Hepatocyte (in vitro differentiated cells): ENCODE results near the gene EEF2K. TPM values are rescaled to one million over a fixed set of nuclear protein-coding genes. Genes with fewer than 3 reads are reported as not detected.

ENCODE experiments used
- DNase-seq: peaks from one replicate; pipeline ENCODE4 v3.0.0-alpha.2; 2016; ENCODE audit warnings: low spot score
- H2AFZ ChIP-seq: fragments of 200-600 bp; sonication (generic); 2 replicates; pipeline ENCODE4 v1.6.0; 2016; ENCODE audit warnings: antibody characterized with exemption, mild to moderate bottlenecking
- H3K27ac ChIP-seq: fragments of 200-600 bp; sonication (generic); 2 replicates; pipeline ENCODE4 v1.5.1; 2016; ENCODE audit warnings: mild to moderate bottlenecking
- H3K27me3 ChIP-seq: fragments of 200-600 bp; sonication (generic); 2 replicates; pipeline ENCODE4 v1.6.1; 2016
- H3K36me3 ChIP-seq: fragments of 200-600 bp; sonication (generic); replicated peaks from 2 replicates; pipeline ENCODE4 v1.5.1; 2016; ENCODE audit warnings: low read depth; ENCODE audit not compliant: insufficient read depth
- H3K4me1 ChIP-seq: fragments of 200-600 bp; sonication (generic); 2 replicates; pipeline ENCODE4 v1.5.1; 2016; ENCODE audit warnings: mild to moderate bottlenecking, moderate library complexity; ENCODE audit not compliant: insufficient read depth
- H3K4me2 ChIP-seq: fragments of 200-600 bp; sonication (generic); 2 replicates; pipeline ENCODE4 v1.6.0; 2016
- H3K4me3 ChIP-seq: fragments of 200-600 bp; sonication (generic); 2 replicates; pipeline ENCODE4 v1.5.1; 2016; ENCODE audit warnings: mild to moderate bottlenecking
- H3K79me2 ChIP-seq: fragments of 200-600 bp; sonication (generic); 2 replicates; pipeline ENCODE4 v1.6.0; 2017; ENCODE audit warnings: mild to moderate bottlenecking
- H3K9me2 ChIP-seq: fragments of 200-600 bp; sonication (generic); replicated peaks from 2 replicates; pipeline ENCODE4 v1.6.0; 2017; ENCODE audit warnings: mild to moderate bottlenecking; ENCODE audit not compliant: insufficient read depth
- H3K9me3 ChIP-seq: fragments of 200-600 bp; sonication (generic); 2 replicates; pipeline ENCODE4 v1.5.1; 2016; ENCODE audit warnings: low read depth, mild to moderate bottlenecking
- H4K20me1 ChIP-seq: fragments of 200-600 bp; sonication (generic); 2 replicates; pipeline ENCODE4 v1.6.0; 2016; ENCODE audit warnings: mild to moderate bottlenecking; ENCODE audit not compliant: insufficient read depth, poor library complexity, severe bottlenecking
- CTCF ChIP-seq: fragments of 200-600 bp; sonication (generic); IDR thresholded peaks from 2 replicates; pipeline ENCODE4 v1.5.1; 2016; ENCODE audit warnings: antibody characterized with exemption, mild to moderate bottlenecking; ENCODE audit not compliant: poor library complexity
- EZH2 ChIP-seq: fragments of 200-600 bp; sonication (generic); IDR thresholded peaks from 2 replicates; pipeline ENCODE4 v1.6.1; 2016; ENCODE audit warnings: antibody characterized with exemption, mild to moderate bottlenecking, borderline replicate concordance
- EZH2phosphoT487 ChIP-seq: fragments of 200-600 bp; sonication (generic); IDR thresholded peaks from one replicate; pipeline ENCODE4 v1.6.1; 2018; ENCODE audit warnings: antibody characterized with exemption, mild to moderate bottlenecking, low read depth, moderate library complexity; ENCODE audit not compliant: unreplicated experiment, severe bottlenecking
- WGBS: methylation state at CpG from one replicate; pipeline ENCODE4 v1.1.6; 2016; ENCODE audit warnings: low lambda C conversion rate; ENCODE audit errors: missing lambda C conversion rate; 5-methylcytosine and 5-hydroxymethylcytosine counted together
- polyA plus RNA-seq: library from polyadenylated mRNA; unstranded; fragments of >200 nt; fragmentation: Nextera tagmentation; extraction: Ambion mirVana; gene quantifications from 2 replicates; pipeline ENCODE4 v1.2.1, GENCODE V29; 2016
- total RNA-seq: library from RNA; depleted of rRNA; stranded (reverse); fragments of >200 nt; gene quantifications from 2 replicates; pipeline ENCODE4 v1.2.3, GENCODE V29; 2014

EEF2K gene
- total and polyA plus RNA-seq, 2 experiments from 2014 or later: 7.9 to 15.1 TPM

GRCh38 chr16:22272870-22273650, 67.0 kb downstream of the EEF2K start:
- H3K4me3 ChIP-seq: no peak overlapping the region
- H3K4me1 ChIP-seq: no peaks in the 10 kb centered on the region
- no peak overlapping the region for H3K4me2 ChIP-seq
- no peaks in the 10 kb centered on the region for H3K36me3 ChIP-seq
- 89% methylated on average over 8 of the region's 8 CpGs for WGBS
- no peaks in the 10 kb centered on the region for H3K79me2 ChIP-seq
- no peaks in the 10 kb centered on the region for H3K9me2 ChIP-seq
- no peak for DNase-seq
- no peaks in the 10 kb centered on the region for H3K9me3 ChIP-seq
- H2AFZ ChIP-seq: no peak overlapping the region
- no peaks in the 10 kb centered on the region for H4K20me1 ChIP-seq
- TF ChIP-seq EZH2: no peak
- TF ChIP-seq EZH2phosphoT487: no peak
- no peak for TF ChIP-seq CTCF
- H3K27ac ChIP-seq: no peak overlapping the region
- H3K27me3 ChIP-seq: no peaks in the 10 kb centered on the region

- DNase-seq: no peak
- H4K20me1 ChIP-seq: no peaks in the 10 kb centered on the region
- H2AFZ ChIP-seq: no peak overlapping the region
- H3K36me3 ChIP-seq: no peaks in the 10 kb centered on the region
- H3K79me2 ChIP-seq: no peaks in the 10 kb centered on the region
- H3K27me3 ChIP-seq: no peaks in the 10 kb centered on the region
- 100% methylated on average over 1 of the region's 1 CpG for WGBS
- H3K4me3 ChIP-seq: no peak overlapping the region
- H3K9me2 ChIP-seq: no peaks in the 10 kb centered on the region
- H3K4me2 ChIP-seq: no peak overlapping the region
- H3K4me1 ChIP-seq: no peaks in the 10 kb centered on the region
- H3K9me3 ChIP-seq: no peaks in the 10 kb centered on the region
- TF ChIP-seq EZH2phosphoT487: no peak
- TF ChIP-seq CTCF: no peak
- no peak for TF ChIP-seq EZH2
- H3K27ac ChIP-seq: no peak overlapping the region
These were observed 68.8 kb downstream of the EEF2K start for GRCh38 chr16:22274916-22275315.

- H4K20me1 ChIP-seq: no peaks in the 10 kb centered on the region
- no peaks in the 10 kb centered on the region for H3K4me1 ChIP-seq
- no peak overlapping the region for H3K4me3 ChIP-seq
- no peaks in the 10 kb centered on the region for H3K79me2 ChIP-seq
- H3K4me2 ChIP-seq: no peak overlapping the region
- WGBS: 82% methylated on average over 16 of the region's 16 CpGs
- H2AFZ ChIP-seq: no peak overlapping the region
- H3K9me3 ChIP-seq: no peaks in the 10 kb centered on the region
- DNase-seq: no peak
- TF ChIP-seq EZH2phosphoT487 (no peak), CTCF (no peak), EZH2 (no peak)
- H3K27me3 ChIP-seq: no peaks in the 10 kb centered on the region
- H3K9me2 ChIP-seq: no peaks in the 10 kb centered on the region
- no peaks in the 10 kb centered on the region for H3K36me3 ChIP-seq
- H3K27ac ChIP-seq: peak overlapping the region; percentile 57
These were observed 72.6 kb downstream of the EEF2K start for GRCh38 chr16:22278441-22279230.
